Gastrocnemius medialis (tissue), 4 donors: ENCODE data around the gene CFAP161.

Experiments
- CTCF ChIP-seq, 5 experiments: fragments of 450-650 bp in 3 of 5; fragments of 200-600 bp in 2 of 5; sonication (generic) in 2 of 5; IDR thresholded peaks in 4 of 5; conservative IDR thresholded peaks in 1 of 5; 1 replicate in 4 of 5; 2 replicates in 1 of 5; pipeline ENCODE4 v1.5.1; 2016 to 2019; ENCODE audit warnings: antibody characterized with exemption in 5 of 5, mild to moderate bottlenecking in 3 of 5, moderate library complexity in 3 of 5
- POLR2A ChIP-seq, 2 donors: fragments of 450-650 bp; IDR thresholded peaks; one replicate each; pipeline ENCODE4 v1.6.1; 2017; ENCODE audit warnings: antibody characterized with exemption in 2 of 2, mild to moderate bottlenecking in 2 of 2, moderate library complexity in 2 of 2

GRCh38 chr15:81168644-81169043 lies 34.6 kb downstream of the CFAP161 start:
- no peak for TF ChIP-seq CTCF (IDR thresholded peaks at IDR 0.05 in 4 of 5, conservative IDR thresholded peaks at IDR 0.05 in 1 of 5)
- TF ChIP-seq POLR2A (IDR thresholded peaks at IDR 0.05) = no peak
